Measurements from ENCODE around the gene GCM1.

The GCM1 gene

DNA sequence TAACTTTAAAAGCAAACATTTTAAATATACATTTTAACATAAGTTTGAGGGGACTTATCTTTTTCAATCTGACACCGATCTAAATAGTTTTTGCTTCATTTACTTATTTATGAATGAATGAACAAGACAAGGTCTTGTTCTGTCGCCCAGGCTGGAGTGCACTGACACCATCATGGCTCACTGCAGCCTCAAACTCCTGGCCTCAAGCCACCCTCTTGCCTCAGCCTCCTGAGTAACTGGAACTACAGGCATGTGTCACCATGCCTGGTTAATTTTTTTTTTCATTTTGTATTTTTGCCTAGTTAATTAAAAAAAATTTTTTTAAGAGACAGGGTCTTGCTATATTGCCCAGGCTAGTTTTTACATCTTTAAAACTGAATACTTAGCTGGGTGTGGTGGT is 58.1 kb downstream of the GCM1 start:
- Histone ChIP-seq H3K4me3 (ENCODE audit: low read depth, low read length) (no peak overlapping the region), H3K27me3 (replicated peaks) (no peaks in the 10 kb centered on the region), H3K27ac (no peak overlapping the region), H3K36me3 (replicated peaks) (peaks cover 57% of the 10 kb centered on the region)
- DNase-seq: no peak
- TF ChIP-seq, protein P1, sequence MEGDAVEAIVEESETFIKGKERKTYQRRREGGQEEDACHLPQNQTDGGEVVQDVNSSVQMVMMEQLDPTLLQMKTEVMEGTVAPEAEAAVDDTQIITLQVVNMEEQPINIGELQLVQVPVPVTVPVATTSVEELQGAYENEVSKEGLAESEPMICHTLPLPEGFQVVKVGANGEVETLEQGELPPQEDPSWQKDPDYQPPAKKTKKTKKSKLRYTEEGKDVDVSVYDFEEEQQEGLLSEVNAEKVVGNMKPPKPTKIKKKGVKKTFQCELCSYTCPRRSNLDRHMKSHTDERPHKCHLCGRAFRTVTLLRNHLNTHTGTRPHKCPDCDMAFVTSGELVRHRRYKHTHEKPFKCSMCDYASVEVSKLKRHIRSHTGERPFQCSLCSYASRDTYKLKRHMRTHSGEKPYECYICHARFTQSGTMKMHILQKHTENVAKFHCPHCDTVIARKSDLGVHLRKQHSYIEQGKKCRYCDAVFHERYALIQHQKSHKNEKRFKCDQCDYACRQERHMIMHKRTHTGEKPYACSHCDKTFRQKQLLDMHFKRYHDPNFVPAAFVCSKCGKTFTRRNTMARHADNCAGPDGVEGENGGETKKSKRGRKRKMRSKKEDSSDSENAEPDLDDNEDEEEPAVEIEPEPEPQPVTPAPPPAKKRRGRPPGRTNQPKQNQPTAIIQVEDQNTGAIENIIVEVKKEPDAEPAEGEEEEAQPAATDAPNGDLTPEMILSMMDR (IDR thresholded peaks at IDR 0.05; ENCODE audit: low read depth, low read length, missing control alignments): no peak
- in situ Hi-C loops (cut with HindIII; ENCODE audit: low pct_ligation_motif_present, low sequenced_read_pairs): no loop called here

- no peak overlapping the region for H3K27ac ChIP-seq
- peaks cover 55% of the 10 kb centered on the region for H3K36me3 ChIP-seq (replicated peaks)
- TF ChIP-seq, protein P1 (IDR thresholded peaks at IDR 0.05; ENCODE audit: low read depth, low read length, missing control alignments): no peak
- no peak overlapping the region for H3K4me3 ChIP-seq (ENCODE audit: low read depth, low read length)
- in situ Hi-C loops (cut with HindIII; ENCODE audit: low pct_ligation_motif_present, low sequenced_read_pairs): no loop called here
- no peaks in the 10 kb centered on the region for H3K27me3 ChIP-seq (replicated peaks)
- no peak for DNase-seq
These were observed 58.7 kb downstream of the GCM1 start for GRCh38 chr6:53089948-53090347.

- in situ Hi-C loops (cut with HindIII; ENCODE audit: low pct_ligation_motif_present, low sequenced_read_pairs): no loop called here
- Histone ChIP-seq H3K27ac (no peak overlapping the region), H3K36me3 (replicated peaks) (peaks cover 45% of the 10 kb centered on the region), H3K4me3 (ENCODE audit: low read depth, low read length) (no peak overlapping the region), H3K27me3 (replicated peaks) (no peaks in the 10 kb centered on the region)
- no peak for DNase-seq
- TF ChIP-seq, protein P1 (IDR thresholded peaks at IDR 0.05; ENCODE audit: low read depth, low read length, missing control alignments): no peak
These were observed 62.3 kb downstream of the GCM1 start for GRCh38 chr6:53086302-53086701.

- no peak overlapping the region for H3K4me3 ChIP-seq (ENCODE audit: low read depth, low read length)
- H3K27me3 ChIP-seq (replicated peaks): no peaks in the 10 kb centered on the region
- DNase-seq: no peak
- peaks cover 29% of the 10 kb centered on the region for H3K36me3 ChIP-seq (replicated peaks)
- TF ChIP-seq, protein P1 (IDR thresholded peaks at IDR 0.05; ENCODE audit: low read depth, low read length, missing control alignments): no peak
- in situ Hi-C loops (cut with HindIII; ENCODE audit: low pct_ligation_motif_present, low sequenced_read_pairs): no loop called here
- H3K27ac ChIP-seq: no peak overlapping the region
These were observed 67.8 kb downstream of the GCM1 start for GRCh38 chr6:53080813-53081212.

Measured in brain microvascular endothelial cell (primary cell).